ENCODE measurements around the gene DENND2D. TPM values are rescaled to one million over a fixed set of nuclear protein-coding genes. Genes with fewer than 3 reads are reported as not detected.

Gene DENND2D
- total and polyA plus RNA-seq, 2 donors (not counting 3 experiments of a cell fraction or from before 2014, with no cell fraction given): 0.41 to 1.00 TPM

- Histone ChIP-seq H4K20me1 (replicated peaks; ENCODE audit: control insufficient read depth, extremely low read depth, insufficient read depth, low read length) (no peaks in the 10 kb centered on the region), H3K9ac (replicated peaks; ENCODE audit: extremely low read depth, insufficient read depth, low read length) (no peak overlapping the region), H3K79me2 (ENCODE audit: control insufficient read depth, insufficient read depth, low read length) (peaks cover 1% of the 10 kb centered on the region), H3K36me3 (ENCODE audit: control insufficient read depth in 2 of 2, extremely low read depth in 1 of 2, insufficient read depth in 2 of 2, low read length in 2 of 2) (peaks cover under 1 to 2% of the 10 kb centered on the region in 2 experiments), H3K4me1 (ENCODE audit: control insufficient read depth, extremely low read depth, insufficient read depth, low read length) (no peaks in the 10 kb centered on the region), H3K4me2 (ENCODE audit: insufficient read depth, low read length) (no peak overlapping the region), H2AFZ (ENCODE audit: low read depth, low read length) (no peak overlapping the region), H3K4me3 (replicated peaks in 1 of 3; ENCODE audit: insufficient read depth in 1 of 3, low read depth in 1 of 3, low read length in 3 of 3) (no peak overlapping the region), H3K27ac (ENCODE audit: insufficient read depth, low read depth, low read length) (no peak overlapping the region), H3K27me3 (ENCODE audit: control insufficient read depth in 2 of 2, insufficient read depth in 2 of 2, low read length in 2 of 2) (no peaks in the 10 kb centered on the region), H3K9me3 (replicated peaks; ENCODE audit: control insufficient read depth, insufficient read depth, low read length) (no peaks in the 10 kb centered on the region), H3K9me1 (replicated peaks; ENCODE audit: control insufficient read depth, extremely low read depth, insufficient read depth, low read length) (no peaks in the 10 kb centered on the region)
- DNase-seq (ENCODE audit: low read depth, low spot score) (no peak), FAIRE-seq (no peak)
- POLR2A ChIA-PET: no interaction called here
- intact Hi-C loops (cut with micrococcal nuclease) (no loop called here), dilution Hi-C loops (cut with MboI; ENCODE audit: extremely low pct_ligation_motif_present, low sequenced_read_pairs) (no loop called here)
- BruUV-seq (replicated peaks): no TSS peak
- TF ChIP-seq POLR2AphosphoS5 (IDR thresholded peaks at IDR 0.05; ENCODE audit: insufficient read depth, low read depth, low read length) (no peak), POLR2A (IDR thresholded peaks at IDR 0.05; ENCODE audit: low read depth, low read length) (no peak), MAX (IDR thresholded peaks at IDR 0.05; ENCODE audit: insufficient read depth, insufficient read length) (no peak), MYC (IDR thresholded peaks at IDR 0.05; ENCODE audit: low read depth, low read length) (no peak), CTCF (IDR thresholded peaks at IDR 0.05; ENCODE audit: extremely low read depth in 1 of 2, insufficient read depth in 1 of 2, low read depth in 1 of 2, low read length in 2 of 2) (no peak), FOS (IDR thresholded peaks at IDR 0.05; ENCODE audit: borderline replicate concordance, insufficient read depth, low read length) (no peak), JUN (IDR thresholded peaks at IDR 0.05; ENCODE audit: borderline replicate concordance, insufficient read depth, insufficient read length, low read depth) (no peak), GATA2 (IDR thresholded peaks at IDR 0.05; ENCODE audit: insufficient read depth, insufficient read length, low read depth, low read length) (no peak)
- CTCF ChIA-PET: interaction anchor here (1.3 kb wide), 1 partner anchor 134 kb away, joined by 3 read pairs; no protein-coding TSS in a partner anchor
Measured at GRCh38 chr1:111164151-111164550, 36.3 kb downstream of the DENND2D start.

Measured in endothelial cell of umbilical vein (primary cell).